NCI-H2196 treated with DMSO at 0.1 percent for 48 hours (cell line): Measurements from ENCODE around the gene TCF4.

ENCODE experiments used
- DNase-seq: peaks from one replicate; lab custom pipeline; 2025; ENCODE audit not compliant: unreplicated experiment; lab: John Stamatoyannopoulos, UW

TCF4 gene

GRCh38 chr18:55353806-55354205 is 234.2 kb downstream of the TCF4 start:
- no peak for DNase-seq

- DNase-seq = no peak
Measured at GRCh38 chr18:55353391-55353790, 234.6 kb downstream of the TCF4 start.

DNA sequence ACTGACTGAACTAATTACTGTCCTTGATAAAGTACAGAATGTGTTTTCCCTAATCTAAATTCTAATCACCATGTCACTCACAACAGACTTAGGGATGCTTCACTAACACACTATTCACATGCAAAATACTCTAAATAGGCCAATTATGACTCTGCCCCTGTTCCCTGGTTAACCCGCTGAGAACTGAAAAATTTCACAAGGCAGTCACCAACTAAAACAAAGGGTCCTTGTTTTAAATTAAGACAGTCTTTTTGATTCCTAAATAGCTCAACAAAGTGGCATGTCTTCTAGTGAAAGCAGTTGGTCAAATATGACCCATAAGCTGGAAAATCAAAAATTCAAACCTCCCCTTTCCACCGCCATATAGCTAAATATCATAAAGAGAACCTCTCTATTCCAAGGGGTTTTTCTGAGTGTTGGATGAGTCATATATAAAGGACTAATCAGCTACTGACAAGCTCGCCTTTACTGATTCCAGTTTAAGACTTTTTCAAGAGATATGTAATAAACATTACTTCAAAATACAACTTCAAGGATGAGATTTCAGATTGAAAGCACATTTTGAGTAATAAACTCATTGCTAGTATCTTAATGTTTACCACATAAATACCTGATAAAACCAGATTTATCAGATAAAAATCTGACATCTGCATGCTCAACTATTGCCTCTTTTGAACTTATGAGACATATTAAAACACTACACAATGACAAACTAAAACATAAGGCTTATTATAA is 235.8 kb downstream of the TCF4 start:
- no peak for DNase-seq

DNA sequence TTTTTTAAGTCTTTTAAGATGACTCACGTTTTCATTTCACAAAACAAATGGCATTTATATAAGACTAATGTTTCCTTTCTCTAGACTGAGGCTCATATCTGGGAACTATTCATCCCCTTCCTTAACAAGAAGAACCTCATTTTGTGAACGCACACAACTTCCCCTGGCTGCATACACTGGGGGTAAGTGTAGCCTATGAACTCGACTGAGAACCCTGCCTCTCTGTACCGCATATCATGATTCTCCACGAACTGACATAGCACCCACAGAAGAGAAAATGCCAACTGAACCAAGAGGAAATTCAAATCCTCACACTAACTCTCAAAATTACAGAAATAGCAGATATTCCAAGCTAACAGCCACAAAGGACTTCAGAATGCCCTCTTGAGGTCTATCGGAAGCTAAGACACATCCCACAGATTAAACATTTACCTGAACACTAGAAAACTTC is 236.7 kb downstream of the TCF4 start:
- no peak for DNase-seq

DNA sequence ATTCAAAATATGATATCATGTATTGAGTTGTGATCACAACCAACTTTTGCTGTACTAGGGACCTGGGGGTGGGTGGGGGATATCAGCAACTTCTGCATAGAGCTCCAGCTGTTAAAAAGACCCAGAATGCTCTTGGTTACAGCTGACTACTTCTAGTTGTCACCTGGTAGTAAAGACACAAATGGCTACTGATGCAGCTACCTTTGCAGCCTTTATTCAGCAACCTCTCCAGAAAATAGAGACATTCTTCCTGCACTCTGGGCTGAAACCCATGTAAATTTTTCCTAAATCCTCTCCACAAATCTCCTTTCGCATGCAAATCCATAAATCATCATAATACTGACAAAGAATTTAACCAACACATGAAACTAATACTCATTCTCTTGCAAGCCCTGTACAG is 238.3 kb downstream of the TCF4 start:
- no peak for DNase-seq

DNA sequence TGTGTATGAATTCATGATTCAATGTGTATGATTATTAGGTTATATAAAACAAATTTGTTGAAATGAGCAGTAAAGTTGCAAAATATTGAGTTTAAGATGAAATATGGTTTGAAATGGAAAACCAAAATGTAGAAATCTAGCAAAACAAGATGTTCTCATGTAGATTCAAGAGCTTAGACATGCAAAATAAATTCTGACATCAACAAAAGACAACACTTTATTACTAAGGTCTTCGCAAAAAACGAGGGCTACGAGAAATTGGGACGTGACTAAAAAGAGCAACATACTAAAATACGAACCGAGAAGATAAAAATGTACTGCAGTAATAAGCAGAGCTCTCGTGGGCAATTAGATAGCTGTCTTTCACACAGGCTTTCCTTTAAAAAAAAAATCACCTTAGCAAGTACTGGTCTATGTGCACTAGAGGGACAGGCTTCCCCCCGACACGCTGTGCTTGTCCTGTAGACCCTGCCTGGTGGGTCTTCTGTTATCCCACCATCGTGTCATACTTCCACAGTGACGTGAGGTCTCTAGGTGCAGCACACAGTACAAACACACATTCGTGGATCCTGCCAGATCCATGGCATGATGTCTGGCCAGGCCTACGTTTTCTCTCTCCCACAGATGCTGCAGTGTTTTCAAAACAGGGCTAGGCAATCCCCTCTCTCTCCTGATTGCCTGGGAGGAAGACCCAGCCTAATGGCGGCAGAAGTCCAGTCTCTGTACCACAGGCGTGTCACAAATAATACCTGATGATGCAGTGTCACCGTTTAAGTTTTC is 240.8 kb downstream of the TCF4 start:
- DNase-seq = no peak

GRCh38 chr18:55346387-55346786 is 241.6 kb downstream of the TCF4 start:
- no peak for DNase-seq

DNA sequence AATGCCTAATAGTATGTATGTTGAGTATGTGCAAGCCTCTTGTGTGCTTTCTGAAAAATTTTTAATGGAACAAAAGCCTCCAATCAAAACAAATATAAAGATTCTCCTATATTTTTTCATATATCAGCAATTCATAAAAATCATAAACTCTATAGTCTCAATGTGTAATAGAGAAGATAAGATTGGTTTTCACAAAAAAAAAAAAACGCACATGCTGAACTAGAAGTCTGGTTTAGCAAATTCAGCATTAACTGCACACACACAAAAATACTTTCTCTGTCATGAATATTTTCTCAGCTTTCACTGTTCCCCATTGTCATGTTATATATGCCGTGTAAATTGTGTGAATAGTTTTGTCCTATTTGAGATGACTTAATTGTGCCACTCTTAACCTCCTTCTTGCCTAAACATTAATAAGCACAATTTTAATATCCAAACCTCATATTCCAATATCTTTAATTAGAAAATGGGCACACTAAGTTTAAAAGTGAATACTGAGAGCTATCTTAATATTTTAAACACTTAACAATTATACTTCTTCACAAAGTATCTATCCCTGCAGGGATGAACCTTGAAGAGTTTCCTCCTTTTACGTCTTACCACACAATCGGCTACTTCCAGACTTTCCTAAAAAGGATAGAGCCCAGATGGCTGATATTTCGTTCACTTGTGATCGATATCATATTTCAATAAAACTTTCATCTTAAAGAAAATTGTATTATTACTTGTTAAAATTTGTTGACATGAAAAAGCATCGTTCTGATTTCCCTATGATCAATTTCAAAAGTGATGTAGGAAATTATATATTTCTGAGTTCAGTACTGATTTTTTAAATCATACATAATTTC is 242.7 kb downstream of the TCF4 start:
- no peak for DNase-seq

DNA sequence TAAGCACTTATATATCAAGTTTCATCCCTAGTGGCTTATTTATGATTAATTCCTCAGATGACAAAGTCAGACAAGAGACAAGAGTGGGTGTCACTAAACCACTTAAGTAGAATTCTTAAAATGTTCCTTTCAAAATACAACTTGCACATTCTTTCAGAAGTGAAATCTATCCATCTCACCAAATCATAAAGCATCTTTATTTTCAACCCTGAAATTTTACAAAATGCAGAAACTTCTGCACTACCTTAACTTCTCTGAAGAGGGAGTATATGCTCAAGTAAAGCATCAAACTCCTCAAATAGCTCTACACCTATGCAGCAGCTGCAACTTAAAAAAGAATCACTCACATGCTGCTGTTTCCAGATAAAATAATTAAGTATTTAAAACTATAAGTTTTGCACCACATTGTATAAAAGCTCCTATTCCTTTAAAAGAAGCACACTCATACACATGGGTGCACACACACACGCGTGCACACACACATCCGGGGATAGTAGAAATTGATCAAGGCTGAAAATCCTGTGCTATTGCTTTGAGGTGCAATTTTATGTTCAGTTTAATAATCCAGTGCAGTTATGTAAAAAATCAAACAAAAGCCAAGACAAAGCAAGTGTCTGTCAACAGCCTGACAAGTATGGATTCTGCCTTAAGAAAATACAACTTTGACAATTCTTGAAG is 244.5 kb downstream of the TCF4 start:
- no peak for DNase-seq

DNA sequence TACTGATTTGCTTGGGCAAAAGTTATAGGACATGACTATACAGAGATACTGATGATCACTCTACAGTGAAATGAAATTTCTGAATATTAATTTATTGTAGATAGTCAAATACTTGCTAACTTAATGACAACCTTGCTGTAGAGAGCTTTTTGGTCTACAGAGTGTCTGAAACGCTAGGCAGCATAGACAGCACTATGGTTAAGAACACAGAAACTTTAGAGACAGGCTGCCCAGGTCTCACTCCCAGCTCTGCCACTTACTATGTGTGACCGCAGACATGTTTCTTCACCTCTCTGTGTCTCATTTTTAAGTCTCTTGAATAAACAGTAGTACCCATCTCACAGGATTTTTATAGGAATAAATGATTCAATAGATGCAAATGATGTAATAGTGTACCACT is 247.0 kb downstream of the TCF4 start:
- DNase-seq = no peak

DNA sequence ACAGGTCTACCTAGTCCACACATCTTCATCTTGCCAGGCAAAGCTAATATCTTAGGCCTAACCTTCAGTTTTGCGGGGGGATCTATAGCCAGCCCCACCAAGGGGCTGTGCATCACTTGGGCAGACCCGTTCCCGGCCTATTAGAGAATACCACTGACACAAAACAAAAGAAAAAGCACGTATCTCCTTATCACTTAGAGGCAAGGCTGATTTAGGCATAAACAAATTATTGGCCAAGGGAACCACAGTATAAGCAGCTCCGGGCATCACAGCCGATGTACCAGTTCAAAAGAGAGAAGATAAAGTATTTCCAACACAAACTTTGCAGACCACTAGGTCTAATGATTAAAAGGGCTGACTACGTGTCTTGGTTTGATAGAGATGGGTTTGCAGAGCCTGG is 248.0 kb downstream of the TCF4 start:
- DNase-seq = no peak

DNA sequence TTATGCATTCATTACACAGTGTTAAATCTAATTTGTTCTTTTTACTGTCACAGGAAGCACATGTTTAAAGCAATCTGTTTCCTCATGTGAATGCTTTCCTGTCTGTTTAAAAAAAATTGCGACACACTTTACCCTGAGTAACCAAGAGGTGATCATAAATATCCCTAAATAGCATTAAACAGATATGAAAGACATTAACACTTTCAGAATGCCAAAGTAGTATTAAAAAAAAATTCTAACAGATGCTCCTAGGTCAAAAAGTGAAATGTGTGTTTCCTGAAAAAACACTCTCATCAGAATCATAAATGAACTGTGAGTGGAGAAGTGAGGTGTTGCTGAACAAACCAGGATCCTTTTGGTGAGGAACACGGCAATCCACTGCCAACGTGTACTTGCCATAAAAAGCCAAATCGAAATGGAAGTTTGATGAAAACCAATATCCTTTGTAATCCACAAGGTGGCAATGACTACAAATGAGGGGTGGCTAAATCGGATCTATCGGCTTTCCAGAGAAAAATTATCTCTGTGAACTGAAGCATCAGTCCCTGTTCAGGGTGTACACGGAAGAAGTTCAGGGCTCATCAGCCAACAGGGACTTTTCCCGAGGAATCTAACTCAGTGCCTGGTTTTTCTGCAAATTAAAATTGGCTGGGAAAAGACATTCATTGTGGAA is 248.9 kb downstream of the TCF4 start:
- no peak for DNase-seq

DNA sequence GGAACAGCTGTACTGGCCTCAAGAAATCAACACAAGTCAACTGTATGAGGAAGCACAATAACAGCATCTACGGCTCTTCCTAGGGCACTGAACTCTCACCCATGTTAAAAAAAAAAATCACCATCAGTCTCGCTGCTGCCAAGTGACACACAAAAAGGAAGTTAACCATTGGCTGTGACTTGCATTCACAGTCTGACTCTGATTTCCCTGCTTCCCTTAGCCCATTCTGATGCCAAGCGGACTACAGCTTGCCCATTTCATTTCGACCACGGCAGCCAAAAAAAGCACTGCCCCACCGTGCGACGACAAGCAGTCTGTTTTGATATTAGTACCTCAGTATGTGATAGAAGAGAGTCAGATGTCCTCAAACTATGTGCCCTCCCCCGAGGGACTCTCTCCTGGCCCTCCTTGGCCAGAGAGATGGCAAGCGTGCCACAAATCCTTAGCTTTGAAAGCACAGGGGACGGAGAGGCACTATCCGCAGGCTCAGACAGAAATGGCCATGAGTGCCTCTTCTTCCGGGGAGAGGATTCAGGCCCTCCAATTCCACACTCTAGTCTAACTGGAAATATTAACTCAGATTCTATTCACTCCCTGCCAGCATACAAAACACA is 250.0 kb downstream of the TCF4 start:
- no peak for DNase-seq

DNA sequence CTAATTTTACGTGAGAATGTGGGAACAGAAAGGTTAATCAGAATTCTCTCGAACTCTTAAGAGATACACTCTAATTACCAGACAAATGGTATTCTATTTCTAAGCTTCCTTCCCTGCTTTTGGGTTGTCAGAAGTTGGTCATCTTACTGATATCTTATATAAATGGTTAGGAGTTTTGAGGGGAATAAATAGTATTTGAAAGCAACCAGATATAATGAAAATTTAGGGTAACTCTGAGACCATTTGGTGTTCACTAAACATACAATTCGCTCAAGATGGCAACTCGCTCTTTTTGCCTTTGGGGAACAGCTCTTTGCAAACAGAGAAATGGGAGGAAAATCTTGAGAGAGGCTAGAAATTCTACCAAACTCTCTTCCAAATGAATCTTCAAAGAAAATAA is 250.9 kb downstream of the TCF4 start:
- DNase-seq = no peak

GRCh38 chr18:55336438-55337100 is 251.4 kb downstream of the TCF4 start:
- no peak for DNase-seq

DNA sequence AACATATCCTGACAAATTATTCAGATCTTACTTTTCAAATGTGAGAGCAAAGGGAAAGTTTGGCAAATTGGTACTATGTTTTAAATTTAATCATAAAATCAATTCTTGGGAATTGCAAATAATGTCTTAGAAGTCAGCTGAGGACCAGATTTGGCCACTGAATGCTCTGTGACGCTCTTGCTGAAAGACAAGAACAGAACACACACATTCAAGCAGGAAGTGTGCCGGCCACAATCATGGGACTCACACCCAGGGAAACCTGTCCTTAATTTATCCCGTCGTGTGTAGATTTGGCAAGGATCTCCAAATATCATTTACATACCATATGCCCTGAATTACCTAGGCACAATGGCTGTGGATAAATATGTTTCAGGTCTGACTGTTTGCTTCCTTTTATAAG is 253.1 kb downstream of the TCF4 start:
- no peak for DNase-seq

DNA sequence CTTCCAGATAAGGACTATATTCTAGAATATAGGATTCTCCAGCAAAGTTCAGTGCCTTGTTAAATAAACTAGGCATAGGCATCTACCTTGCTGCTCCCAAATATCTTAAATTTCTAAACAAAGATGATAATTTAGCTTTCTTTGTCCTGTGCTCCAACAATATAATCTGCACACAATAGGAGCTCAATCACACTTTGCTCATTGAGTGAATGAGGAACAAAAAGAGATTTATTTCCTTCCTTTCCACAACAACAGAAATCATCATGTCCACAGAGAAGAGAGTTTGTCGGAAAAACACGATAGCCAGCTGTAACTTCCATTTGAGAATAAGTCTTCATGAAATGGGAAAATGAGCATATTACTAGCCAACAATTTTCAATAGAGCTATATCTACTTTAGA is 256.7 kb downstream of the TCF4 start:
- DNase-seq = no peak

- no peak for DNase-seq
Measured at GRCh38 chr18:55328301-55328700, 259.7 kb downstream of the TCF4 start.

- DNase-seq = no peak
Measured at GRCh38 chr18:55327454-55327853, 260.5 kb downstream of the TCF4 start.

- DNase-seq = no peak
Measured at GRCh38 chr18:55326134-55326533, 261.9 kb downstream of the TCF4 start.
